Activated CD4-positive, alpha-beta T cell treated with anti-CD3 and anti-CD28 coated beads, Interleukin-2, amount 50 U/mL, for 4 hours (primary cell): ENCODE data around the gene USPL1.

Experiments
- DNase-seq, 2 experiments: peaks; one replicate each; pipeline ENCODE4 v3.0.0-alpha.2; 2020

Gene USPL1

DNA sequence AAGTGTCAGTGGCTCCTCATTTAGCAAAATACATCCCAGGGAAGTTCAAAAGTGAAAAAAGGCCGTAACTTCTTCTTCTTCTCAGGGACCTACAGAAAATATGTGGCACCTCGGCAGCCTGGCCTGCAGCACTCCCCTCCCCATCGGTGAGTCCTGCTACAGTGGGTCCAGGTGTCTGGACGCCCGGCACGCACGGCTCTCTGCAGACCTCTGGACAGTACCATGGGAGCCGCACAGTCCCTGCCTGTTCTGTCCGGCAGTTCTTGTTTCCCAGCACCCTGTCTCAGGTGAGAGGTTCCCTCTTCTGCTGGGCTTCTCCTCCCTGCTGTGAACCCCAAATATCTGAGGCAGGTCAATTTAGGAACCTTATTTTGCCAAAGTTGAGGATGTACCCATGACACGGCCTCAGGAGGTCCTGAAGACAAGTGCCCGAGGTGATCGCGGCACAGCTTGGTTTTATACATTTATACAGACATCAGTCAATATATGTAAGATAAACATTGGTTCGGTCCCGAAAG lies 80.8 kb downstream of the USPL1 start:
- DNase-seq: no peak

DNA sequence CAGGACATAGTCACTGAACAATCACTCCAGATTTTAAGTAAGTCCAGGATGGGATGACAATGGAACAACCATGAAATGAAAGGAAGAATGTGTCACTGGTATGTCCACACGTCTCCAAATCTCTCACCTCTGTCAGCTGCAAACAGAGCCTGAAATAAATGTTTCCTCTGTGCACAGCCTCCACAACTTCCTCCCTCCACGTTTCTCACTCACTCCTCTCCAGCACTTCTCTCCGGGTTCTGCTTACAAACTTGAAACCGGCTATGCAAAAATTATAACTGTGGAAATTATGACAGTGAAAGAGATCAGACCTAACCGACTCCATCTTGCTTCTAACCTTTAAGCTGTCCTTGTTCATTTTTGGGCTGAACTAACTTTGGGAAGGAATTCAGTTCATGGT lies 82.6 kb downstream of the USPL1 start:
- no peak for DNase-seq

GRCh38 chr13:30702006-30702405 lies 84.3 kb downstream of the USPL1 start:
- DNase-seq: no peak

DNA sequence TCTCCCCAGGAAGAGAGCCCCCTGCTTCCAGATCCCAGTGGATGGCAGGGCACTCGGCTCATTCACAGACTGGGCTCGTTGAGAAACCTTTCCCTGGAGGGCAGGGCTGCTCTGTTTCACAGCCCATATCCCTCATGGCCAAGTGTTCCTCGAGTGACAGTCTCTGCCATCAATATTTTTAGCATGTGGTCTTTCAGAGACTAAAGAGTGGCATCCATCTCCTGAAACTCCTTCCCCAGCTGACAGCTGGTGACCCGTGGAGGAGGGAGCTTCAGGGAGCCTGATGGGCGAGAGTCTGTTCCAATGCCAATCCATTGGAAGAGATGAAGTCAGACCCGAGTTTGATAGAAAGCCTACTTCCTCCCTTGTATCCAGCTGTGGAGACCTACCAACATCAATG lies 86.9 kb downstream of the USPL1 start:
- no peak for DNase-seq

DNA sequence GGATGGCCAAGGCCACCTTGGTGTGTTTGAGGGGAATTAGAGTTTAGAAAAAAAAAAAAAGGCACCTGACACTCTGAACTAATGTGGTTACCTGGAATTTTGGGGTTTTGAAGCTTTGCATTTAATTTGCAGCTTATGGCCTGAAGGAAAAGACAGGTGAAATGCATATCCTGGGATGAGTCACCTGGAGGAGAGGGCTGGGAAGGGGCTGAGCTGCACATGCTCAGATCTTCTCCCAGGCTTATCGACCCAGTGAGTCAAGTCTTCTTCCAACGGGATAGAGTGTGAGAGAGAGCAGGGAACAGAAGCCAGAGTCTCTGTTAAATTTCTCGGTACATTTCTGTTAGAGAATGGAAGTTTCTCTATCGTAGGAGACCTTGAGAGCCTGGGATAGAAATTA lies 88.0 kb downstream of the USPL1 start:
- DNase-seq: no peak

DNA sequence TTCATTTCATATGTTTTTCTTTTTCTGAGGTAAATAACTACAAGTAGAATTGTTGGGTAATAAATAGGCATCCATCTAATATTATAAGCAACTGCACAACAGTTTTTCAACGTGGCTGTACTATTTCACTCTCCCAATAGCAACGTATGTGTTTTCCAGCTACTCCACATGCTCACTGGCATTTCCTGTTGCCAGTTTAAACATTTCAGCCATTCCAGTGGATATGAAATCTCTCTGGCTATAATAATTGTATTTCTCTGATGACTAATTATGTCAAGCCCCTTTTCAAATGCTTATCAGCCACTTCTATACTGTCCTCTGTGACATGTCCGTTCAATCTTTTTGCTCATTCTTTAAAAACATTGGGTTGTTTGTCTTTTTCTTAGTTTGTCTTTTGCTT lies 90.8 kb downstream of the USPL1 start:
- no peak for DNase-seq
